AG09309 (cell line): ENCODE results near the gene CD207.

Source experiments
- DNase-seq: peaks from one replicate; pipeline ENCODE4 v3.0.0-alpha.2; 2010; ENCODE audit warnings: low read depth
- H3K4me3 ChIP-seq: 2 replicates; pipeline ENCODE4 v1.5.1; 2011; ENCODE audit warnings: mild to moderate bottlenecking, low read depth, low read length, moderate library complexity; ENCODE audit not compliant: control insufficient read depth
- TF ChIP-seq, protein P1 (sequence below): IDR thresholded peaks from 2 replicates; pipeline ENCODE4 v1.5.1; 2011; ENCODE audit warnings: mild to moderate bottlenecking, low read depth, low read length, inconsistent platforms; ENCODE audit not compliant: insufficient read depth, control insufficient read depth; ENCODE audit errors: missing control alignments

The CD207 gene

DNA sequence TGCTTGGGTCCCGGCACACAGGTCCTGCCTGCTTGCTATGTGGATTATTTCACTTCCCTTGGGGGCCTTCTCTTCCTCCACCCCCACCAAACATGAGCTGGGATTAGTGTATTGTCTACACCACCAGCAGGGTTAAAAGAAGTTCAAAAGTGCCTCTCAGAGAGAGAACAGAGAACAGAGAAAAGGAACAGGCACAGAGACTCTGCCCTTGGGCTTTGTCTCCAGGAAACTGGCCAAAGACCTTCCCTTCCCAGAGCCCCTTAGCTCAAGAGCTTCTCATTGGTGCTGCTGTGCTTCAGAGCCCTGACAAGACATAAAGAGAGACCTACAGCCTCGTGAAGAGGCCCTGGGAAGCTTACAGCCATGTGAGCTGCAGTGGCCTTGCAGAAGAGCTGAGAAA, 38.1 kb downstream of the CD207 start:
- TF ChIP-seq, protein P1, sequence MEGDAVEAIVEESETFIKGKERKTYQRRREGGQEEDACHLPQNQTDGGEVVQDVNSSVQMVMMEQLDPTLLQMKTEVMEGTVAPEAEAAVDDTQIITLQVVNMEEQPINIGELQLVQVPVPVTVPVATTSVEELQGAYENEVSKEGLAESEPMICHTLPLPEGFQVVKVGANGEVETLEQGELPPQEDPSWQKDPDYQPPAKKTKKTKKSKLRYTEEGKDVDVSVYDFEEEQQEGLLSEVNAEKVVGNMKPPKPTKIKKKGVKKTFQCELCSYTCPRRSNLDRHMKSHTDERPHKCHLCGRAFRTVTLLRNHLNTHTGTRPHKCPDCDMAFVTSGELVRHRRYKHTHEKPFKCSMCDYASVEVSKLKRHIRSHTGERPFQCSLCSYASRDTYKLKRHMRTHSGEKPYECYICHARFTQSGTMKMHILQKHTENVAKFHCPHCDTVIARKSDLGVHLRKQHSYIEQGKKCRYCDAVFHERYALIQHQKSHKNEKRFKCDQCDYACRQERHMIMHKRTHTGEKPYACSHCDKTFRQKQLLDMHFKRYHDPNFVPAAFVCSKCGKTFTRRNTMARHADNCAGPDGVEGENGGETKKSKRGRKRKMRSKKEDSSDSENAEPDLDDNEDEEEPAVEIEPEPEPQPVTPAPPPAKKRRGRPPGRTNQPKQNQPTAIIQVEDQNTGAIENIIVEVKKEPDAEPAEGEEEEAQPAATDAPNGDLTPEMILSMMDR, result no peak
- H3K4me3 ChIP-seq, result no peak overlapping the region
- DNase-seq, result no peak

DNA sequence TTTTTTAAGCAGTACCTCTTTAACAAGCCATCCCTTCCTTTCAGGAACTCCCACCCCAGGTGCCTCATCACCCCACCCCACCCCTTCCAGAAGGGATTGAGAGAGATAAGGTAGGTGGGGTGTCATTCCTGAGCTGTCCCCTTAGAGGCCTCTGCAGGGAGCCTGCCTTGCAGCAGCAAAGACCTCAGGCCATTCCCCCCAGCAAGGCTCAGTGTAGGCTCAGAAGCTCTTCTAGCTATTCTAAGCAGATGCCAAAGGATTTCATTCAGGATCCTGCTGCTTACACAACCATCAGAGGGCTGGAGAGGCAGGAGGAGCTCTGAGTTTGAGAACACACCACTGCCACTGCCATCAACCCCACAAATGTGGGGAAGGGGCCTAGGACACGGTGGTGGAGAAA, 39.4 kb downstream of the CD207 start:
- DNase-seq, result no peak
- TF ChIP-seq, protein P1, result no peak

DNA sequence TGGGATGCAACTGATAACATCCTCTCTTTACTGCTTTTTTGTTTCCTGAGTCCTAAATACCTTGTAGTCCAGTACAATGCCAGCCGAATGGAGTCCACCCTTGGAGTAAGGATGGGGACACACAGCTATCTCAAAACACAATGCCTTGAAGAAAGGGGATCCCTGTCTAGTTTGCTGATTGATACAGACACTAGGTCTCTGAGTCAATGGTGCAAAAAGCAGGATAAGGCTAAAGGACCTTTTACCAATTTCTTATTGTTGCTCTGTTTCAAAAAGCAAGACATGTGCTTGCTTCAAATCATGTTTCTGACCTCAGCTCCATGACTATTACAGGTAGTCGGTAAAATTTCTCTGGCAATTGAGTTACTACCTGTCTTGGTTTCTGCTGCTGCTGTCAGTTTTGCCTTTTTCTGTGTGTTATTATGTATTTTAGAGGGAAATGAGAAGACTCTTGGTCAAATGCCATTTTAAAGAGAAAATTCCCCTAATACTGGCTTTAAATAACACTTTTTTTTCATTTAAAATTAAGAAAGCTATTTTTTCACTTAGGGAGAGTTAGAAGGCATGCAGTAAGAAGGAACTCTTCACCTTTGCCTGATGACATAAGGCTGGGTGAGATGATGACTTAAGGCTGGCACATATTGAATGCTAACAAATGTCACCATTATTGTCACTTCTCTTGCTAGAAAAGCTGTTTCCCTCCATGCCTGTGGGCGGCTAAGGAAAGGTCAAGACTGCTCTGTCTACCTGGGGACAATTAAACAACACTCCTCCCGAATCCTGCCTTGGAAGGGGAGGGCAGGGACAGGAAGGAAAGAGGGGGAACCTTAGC, 40.2 kb downstream of the CD207 start:
- TF ChIP-seq, protein P1, result no peak
- no peak overlapping the region for H3K4me3 ChIP-seq
- DNase-seq, result no peak

More for the DNA sequence above, 39.4 kb downstream of the CD207 start:
- H3K4me3 ChIP-seq, result no peak overlapping the region

DNA sequence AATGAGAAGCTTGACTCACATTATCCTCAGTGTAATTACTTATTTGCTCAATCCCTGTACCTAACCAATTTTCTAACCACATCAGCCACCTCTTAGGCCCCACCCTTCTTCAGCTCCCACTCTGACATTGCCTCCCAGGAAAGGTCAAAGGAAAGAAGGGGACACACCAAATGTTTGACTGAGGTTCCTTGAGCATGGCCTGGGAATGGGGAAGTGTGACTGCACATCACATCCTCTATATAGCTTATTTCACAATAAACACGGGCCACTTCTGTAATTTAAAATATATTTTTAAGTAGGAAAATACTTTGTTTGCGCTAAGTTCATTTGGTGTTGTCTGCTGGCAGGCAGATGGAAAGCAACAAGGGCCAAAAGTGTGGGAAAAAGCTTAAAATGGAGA, 42.2 kb downstream of the CD207 start:
- DNase-seq, result no peak
- no peak overlapping the region for H3K4me3 ChIP-seq
- TF ChIP-seq, protein P1, result no peak

DNA sequence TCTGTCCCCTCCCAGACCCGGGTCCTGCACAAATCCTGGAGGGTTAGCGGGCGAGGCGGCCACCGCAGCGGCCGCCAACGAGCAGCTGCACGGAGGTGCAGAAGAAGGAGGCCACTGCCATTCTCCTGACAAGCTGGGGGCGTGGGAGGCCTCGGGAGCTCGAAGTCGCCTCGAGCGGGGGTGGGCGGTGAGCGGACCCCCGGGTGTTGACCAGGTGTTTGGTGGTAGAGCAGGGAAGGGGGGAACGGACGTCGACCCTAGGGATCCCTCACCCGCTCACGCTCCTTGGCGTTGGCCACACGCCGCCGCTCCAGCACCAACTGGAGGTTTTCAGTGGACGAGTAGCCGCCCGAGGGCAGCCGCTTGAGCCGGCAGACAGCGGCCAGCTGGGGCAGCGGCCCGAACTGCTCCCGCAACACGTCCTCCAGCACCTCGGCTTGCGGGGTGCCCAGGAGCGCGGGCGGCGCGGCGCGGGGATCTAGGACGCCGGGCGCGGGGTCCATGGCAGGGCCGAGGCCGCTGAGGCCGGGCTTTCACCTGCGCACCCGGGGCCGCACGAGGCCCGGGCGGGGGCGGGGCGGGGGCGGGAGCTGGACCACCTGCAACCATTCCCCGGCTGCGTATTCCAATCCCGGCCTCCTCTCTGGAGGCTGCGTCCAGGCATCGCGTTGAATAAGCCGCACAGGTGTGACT, 45.3 kb downstream of the CD207 start, which contains the start of gene FIGLA:
TSS of gene FIGLA (minus strand) at position 508 of the 693 bp plus-strand sequence. CDS start at position 503, 5 bp downstream.
- DNase-seq, result no peak
- H3K4me3 ChIP-seq, result no peak within 1 kb of the TSS; the same call in 1 of the 2 replicates
- TF ChIP-seq, protein P1, result no peak

DNA sequence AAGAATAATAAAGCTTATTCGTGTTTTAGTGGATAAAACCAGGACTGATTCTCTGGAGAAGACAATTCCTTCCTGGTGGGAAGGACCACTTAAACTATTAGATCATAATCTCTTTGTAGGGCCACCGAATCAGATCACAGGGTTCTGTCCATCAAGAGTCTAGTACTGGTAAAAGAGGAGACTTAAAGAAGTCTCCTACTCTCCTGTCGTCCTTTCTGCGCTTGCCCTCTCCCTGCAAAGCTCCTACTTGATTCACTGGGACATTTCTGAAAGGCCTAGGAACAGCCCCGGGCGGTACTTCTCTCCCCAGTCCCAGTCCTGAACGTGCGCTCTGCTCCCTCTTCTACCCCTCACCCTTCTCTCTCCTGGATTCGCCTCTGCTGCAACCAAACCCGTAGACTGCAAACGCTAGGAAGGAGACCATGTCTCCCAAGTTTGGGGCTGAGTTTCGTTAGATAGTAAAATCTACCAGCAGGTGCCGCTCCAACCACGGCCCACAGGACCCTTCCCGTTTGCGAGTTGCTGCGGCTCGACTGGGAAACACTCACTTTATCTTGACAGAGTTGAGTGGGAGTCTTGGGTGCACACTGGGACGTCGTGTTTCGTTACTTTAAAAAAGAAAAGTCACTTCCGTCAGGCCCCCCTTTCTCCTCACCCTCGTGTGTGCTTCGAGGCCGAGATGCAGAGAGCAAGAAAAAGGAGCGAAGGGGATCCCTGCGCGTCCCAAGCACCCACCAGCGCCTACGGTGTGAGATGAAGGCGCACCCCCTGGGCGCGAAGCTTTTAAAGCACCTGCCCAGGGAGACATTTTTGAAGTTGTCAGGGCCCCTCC, 46.1 kb downstream of the CD207 start:
- H3K4me3 ChIP-seq, result no peak overlapping the region; the same call in 1 of the 2 replicates
- no peak for DNase-seq
- TF ChIP-seq, protein P1, result peak; percentile 60
